GM21619 (cell line): Measurements from ENCODE around the gene REEP3.
A peak's percentile ranks its signal among the peaks of the same experiment; 100 is the strongest.

Experiments
- ATAC-seq: cut with Tn5 transposase; IDR thresholded peaks from one replicate; pipeline ENCODE4 v1.9.1; 2021; ENCODE audit not compliant: unreplicated experiment

REEP3 gene

DNA sequence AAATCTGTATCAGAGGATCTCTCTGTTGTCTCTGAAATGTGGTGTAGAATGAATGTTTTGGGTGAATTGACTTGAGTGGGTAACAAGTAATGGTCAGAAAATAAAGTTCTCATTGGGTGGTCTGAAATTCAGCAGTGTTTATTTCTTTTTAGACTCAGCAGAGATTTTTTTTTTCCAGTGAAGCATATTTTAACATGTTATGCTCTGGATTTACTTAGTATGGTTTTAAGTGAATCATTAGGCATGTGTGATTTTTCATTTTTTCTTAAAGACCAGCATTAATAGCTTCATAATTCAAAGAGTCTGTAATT, 63.5 kb downstream of the REEP3 start:
- ATAC-seq: no peak

DNA sequence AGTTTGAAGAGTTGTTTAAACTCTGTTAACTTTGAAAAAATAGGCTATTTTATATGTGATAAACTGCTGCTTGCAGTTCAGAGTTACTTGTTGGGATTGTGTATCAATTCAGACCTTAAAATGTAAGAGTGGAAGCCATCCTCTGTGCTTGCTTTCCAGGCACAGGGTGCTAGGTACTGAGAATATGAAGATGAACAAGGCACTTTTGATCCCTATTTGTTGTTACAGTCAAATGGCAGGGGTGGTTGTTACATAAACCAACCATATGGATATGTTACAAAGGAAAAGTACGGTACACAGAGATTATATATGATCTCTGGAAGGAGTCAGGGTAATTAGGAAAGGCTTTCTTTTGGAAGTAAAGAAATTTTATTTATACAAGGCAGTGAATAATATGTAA, 63.8 kb downstream of the REEP3 start:
- ATAC-seq: no peak

- ATAC-seq: no peak
Observed at GRCh38 chr10:63586043-63586442, 64.8 kb downstream of the REEP3 start.

DNA sequence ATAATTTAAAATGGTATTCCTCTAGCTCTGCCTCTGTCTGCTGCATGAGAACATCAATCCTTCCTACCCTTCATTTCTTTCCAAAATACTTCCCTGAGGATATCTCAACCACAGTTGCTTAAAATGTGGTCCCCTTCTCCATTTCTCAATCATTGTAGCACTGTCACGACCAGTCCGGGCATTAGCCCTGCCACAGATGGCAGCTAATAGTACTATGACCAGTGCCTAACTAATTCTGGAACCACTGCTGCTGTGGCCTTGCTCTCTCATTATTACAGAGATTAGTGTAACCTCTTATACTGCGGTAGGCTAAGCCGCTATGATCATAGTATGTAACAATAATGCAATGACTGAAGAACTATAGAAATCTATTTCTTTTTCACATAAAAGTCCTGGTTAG, 66.0 kb downstream of the REEP3 start:
- ATAC-seq: no peak

DNA sequence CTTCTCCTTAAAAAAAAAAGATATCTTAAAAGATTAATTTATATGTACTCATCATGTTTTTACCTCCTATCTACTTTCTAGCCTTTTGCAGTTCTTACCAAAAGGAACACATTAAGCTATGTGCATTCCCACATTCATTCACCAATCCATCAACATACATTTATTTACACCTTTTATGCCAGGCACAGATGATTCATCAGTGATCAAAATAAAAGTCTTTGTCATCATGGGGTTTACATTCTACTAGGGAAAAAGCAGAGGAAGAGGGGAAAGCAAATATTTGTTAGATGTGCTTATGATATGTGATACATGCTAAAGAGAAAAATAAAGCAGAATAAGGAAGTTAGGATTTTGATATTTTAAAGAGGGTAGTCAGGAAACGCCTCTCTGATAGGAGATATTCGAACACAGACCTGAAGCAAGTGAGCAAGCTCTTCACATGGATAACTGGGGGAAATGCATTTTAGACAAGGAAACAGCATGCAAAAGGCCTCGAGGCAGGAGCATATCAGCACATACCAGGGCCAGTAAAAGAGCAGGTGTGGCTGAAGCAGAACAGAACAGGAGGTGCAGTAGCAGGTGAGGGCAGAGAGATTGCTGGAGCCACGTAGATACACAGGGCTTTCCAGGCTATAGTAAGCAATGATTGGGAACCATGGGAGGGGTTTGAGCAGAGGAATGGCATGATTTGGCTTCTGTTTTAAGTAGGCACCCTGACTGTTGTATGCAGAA, 67.4 kb downstream of the REEP3 start:
- ATAC-seq: no peak

DNA sequence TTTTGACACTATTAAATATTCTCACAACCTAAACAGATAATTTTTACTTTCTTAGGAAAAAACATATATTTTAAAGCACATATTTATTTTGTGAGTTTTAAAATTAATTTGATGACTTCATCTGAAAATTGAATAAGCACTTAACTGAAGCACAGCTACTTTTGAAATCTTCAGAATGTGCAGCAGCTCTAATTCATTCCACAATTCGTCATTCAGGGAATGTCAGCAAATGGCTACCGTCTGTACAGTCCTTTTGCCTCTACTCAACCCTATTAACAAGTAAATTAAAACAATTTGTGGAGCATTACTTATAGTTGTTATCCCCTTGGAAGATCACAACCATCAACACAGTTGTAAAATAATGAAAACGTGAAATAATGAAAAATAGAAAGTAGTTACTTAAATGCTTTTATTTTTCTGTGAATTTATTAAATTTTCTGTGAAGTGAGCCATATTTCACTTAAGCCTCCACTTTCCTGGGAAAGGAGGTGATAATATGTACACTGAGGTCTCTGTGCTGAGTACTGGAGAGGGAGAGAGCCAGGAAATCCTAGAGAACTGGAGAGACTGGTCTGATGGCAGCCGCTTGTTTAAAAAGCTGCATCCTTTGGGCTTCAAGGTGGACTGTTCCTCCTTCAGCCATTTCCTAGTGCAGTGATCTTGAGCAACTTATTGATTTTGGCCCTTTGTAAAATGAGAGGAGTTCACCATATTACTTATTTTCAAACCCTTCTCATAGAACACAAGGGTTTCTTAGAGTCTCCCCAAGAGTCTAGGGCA, 70.6 kb downstream of the REEP3 start:
- ATAC-seq: no peak

GRCh38 chr10:63593576-63593975, 72.4 kb downstream of the REEP3 start:
- no peak for ATAC-seq

- no peak for ATAC-seq
Observed at GRCh38 chr10:63595072-63595471, 73.9 kb downstream of the REEP3 start.

GRCh38 chr10:63596924-63597323, 75.7 kb downstream of the REEP3 start:
- ATAC-seq: no peak

DNA sequence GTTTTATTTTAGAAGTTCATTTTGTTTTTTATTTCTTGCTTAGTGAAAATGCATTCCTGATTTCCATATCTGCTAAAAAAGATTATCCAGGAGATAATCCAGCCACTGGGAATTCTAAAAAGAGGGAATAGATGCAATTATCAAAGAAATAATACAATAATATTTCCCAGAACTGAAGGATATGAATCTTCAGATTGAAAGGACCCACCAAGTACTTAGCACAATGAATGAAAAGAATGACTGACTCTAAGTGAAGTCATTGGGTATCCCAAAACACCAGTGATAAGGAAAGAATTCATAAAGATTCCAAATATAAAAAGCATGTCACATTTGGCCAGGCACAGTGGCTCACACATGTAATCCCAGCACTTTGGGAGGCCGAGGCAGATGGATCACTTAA, 79.3 kb downstream of the REEP3 start:
- no peak for ATAC-seq

GRCh38 chr10:63603709-63604445, 82.7 kb downstream of the REEP3 start:
- peak; percentile 65 for ATAC-seq

DNA sequence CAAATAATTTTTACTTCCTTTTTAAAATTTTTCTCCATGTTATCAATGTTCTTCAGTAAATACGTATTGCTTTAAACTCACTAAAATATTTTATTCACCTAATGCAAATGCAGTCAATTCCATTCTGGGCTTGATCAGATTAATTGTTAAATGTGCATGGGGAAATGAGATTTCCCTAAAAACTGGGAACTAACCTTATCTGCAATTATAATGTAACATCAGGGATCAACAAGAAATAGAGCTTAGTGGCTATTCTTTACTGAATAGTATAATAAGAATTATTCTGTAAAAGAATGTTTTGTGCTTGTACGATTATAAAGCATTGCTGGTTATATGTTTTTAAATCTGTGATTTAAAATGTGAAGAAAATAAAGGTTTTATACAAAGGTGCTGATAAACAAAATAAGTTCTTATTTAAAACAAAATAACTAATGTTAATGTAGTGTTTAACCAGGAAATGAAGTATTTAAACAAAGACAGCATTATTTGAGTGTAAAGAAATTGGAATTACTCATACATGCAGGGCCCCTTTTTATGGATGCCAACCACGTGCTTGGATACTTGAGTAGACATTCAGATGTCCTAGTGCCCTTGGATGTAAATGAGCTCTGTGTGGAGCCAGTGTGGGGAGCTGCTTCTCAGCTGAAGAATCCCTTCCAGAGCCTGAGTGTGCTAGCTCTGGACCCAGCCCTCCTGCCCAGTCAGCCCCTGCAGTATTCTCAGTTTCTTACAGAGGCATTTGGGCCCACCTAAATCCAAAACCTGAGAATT, 84.2 kb downstream of the REEP3 start:
- ATAC-seq: no peak

- no peak for ATAC-seq
Observed at GRCh38 chr10:63608511-63608910, 87.3 kb downstream of the REEP3 start.

GRCh38 chr10:63611078-63611477, 89.9 kb downstream of the REEP3 start:
- ATAC-seq: no peak

DNA sequence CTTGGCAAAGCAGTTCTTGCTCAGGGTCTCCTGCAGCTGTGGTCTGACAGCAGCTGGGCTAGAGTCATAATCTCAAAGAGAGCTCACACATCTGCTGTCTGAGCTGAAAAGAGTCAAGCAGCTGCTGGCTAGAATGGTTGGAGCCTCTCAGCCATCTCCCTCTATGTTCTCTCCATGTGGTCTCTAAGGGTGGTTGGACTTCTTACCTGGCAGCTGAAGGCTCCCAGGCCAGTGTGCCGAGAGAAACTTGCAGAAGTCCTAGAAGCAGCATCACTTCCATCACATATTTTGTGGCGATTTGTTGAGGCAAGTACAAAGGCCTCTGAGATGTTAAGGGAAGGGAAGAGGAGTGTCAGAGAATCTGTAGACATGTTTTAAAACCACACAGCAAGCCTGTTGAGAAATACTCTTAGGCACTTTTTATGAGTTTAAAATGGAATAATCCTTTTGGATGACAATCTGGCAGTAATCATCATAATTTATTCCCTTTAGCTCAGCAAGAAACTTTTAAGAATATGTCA, 93.2 kb downstream of the REEP3 start:
- ATAC-seq: no peak

- no peak for ATAC-seq
Observed at GRCh38 chr10:63618552-63618951, 97.4 kb downstream of the REEP3 start.

DNA sequence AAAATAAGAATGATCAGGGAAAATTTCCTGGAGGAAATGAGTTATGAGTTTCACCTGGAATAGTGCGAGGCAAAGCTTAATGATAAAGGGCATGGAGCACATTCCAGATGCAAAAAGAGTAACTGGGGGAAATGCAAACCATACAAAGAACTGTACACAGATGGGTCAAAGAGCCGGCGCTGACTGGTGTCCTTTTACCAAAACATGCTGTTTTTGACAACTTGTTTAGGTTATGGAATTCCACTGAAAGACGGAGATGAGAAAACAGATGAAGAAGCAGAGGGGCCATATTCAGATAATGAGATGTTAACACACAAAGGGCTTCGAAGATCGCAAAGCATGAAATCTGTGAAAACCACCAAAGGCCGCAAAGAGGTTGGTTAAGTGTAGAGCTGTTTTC, 98.2 kb downstream of the REEP3 start:
- no peak for ATAC-seq

- ATAC-seq: no peak
Observed at GRCh38 chr10:63622097-63622496, 100.9 kb downstream of the REEP3 start.

DNA sequence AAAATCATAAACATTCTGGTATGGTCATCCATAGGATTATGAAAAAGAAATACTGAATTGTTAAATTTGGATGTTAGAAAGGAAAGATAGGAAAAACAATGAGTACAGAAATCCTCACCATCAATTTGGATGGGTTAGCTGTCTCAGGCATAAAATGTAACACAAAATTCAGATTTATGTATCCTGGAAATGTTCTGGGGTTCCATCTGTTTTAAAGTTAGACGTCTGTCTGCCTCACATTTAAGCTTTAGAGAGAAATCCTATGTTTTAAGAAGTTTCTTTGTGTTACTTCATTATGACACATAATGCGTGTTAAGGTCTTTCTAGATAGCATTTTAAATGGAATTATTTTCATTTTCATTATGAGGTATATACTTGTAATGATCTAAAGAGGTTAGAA, 103.5 kb downstream of the REEP3 start:
- no peak for ATAC-seq

- ATAC-seq: no peak
Observed at GRCh38 chr10:63627396-63627795, 106.2 kb downstream of the REEP3 start.

DNA sequence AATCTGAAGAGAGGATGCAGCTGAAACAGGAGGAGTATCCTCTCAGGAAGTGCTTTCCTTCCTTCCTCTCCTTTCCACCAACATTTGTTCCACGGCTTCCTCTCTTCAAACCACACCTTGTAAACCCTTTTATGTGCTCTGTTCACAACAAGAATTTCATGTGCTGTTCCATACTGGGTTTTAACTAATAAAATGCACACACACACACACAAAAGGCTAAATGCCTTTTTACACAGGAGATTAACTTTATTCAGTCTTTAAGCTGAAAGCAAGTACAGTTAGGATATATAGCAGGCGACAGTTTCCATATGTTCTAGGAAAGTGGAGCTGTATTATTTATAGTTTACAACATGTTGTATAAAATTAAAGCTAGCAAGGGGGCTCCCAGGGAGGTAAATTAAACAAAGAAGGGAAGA, 106.7 kb downstream of the REEP3 start:
- no peak for ATAC-seq
